ENCODE measurements around the gene ARTN. TPM values are rescaled to one million over a fixed set of nuclear protein-coding genes. Genes with fewer than 3 reads are reported as not detected.

Gene ARTN
- total and polyA plus RNA-seq, 2 experiments from 2014 or later, result 2.1 TPM; not detected in 1

DNA sequence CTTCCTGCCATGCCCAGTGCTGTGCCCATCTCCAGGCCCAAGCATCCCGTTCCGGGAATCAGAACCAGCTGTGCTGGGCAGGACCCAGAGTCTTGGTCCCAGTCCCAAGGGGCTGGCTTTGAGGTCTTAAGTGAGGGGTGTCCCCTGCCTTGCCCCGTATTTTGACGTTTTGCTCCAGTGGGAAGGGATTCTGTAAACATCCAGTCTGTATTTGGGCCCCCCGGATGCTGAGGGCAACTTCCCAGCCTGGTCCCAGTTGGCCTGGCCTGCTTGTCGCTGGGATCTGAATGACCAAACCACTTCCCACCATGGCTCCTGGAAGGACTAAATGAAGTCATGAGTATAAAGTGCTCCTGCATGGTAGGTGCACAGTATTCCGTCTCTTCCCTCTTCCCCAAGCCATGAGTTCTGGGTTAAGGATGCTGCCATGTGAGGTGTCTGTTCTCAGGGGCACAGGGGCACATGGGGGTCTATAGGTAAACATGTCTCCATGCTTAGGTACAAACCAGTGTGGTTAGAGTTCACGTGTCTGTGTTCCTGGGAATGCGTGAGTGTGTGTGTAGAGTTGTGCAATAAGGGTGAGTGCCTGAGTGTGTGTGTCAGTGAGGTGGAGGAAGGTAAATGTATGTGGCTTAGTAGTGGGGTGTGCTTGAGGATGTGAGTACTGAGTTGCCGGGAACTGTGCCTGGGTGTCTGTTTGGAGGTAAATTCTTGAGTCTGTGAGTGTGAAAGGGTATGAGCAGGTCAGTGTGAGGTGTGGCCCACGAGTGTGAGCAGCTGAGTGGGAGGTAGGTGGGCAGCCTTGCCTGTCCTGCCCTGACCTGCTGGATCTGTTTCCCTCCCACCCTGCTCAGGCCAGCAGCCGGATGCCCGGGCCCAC, 46.9 kb downstream of the ARTN start:
- Histone ChIP-seq H2AFZ (no peak overlapping the region), H3K4me1 (ENCODE audit: insufficient read depth) (peaks cover 35% of the 10 kb centered on the region), H3K36me3 (replicated peaks; ENCODE audit: insufficient read depth, low read depth) (no peaks in the 10 kb centered on the region), H3K4me3 (no peak overlapping the region), H3K4me2 (peak overlapping the region; percentile 99), H4K20me1 (ENCODE audit: insufficient read depth, poor library complexity, severe bottlenecking) (peaks cover 28% of the 10 kb centered on the region), H3K79me2 (peaks cover 47% of the 10 kb centered on the region), H3K9me2 (replicated peaks; ENCODE audit: insufficient read depth) (no peaks in the 10 kb centered on the region), H3K27ac (peak overlapping the region; percentile 79), H3K9me3 (ENCODE audit: low read depth) (no peaks in the 10 kb centered on the region), H3K27me3 (no peaks in the 10 kb centered on the region)
- WGBS (ENCODE audit: low lambda C conversion rate, missing lambda C conversion rate), result 72% methylated on average over 13 of the region's 13 CpGs
- no peak for DNase-seq (ENCODE audit: low spot score)
- TF ChIP-seq EZH2phosphoT487 (IDR thresholded peaks at IDR 0.05; ENCODE audit: low read depth, severe bottlenecking, unreplicated experiment), result no peak
- TF ChIP-seq, protein P1, sequence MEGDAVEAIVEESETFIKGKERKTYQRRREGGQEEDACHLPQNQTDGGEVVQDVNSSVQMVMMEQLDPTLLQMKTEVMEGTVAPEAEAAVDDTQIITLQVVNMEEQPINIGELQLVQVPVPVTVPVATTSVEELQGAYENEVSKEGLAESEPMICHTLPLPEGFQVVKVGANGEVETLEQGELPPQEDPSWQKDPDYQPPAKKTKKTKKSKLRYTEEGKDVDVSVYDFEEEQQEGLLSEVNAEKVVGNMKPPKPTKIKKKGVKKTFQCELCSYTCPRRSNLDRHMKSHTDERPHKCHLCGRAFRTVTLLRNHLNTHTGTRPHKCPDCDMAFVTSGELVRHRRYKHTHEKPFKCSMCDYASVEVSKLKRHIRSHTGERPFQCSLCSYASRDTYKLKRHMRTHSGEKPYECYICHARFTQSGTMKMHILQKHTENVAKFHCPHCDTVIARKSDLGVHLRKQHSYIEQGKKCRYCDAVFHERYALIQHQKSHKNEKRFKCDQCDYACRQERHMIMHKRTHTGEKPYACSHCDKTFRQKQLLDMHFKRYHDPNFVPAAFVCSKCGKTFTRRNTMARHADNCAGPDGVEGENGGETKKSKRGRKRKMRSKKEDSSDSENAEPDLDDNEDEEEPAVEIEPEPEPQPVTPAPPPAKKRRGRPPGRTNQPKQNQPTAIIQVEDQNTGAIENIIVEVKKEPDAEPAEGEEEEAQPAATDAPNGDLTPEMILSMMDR (IDR thresholded peaks at IDR 0.05; ENCODE audit: poor library complexity), result no peak
- TF ChIP-seq EZH2 (IDR thresholded peaks at IDR 0.05; ENCODE audit: borderline replicate concordance), result no peak

DNA sequence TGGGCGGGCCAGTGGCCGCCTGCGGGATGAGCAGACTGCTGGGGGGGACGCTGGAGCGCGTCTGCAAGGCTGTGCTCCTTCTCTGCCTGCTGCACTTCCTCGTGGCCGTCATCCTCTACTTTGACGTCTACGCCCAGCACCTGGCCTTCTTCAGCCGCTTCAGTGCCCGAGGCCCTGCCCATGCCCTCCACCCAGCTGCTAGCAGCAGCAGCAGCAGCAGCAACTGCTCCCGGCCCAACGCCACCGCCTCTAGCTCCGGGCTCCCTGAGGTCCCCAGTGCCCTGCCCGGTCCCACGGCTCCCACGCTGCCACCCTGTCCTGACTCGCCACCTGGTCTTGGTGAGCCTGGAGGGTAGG, 47.5 kb downstream of the ARTN start:
- Histone ChIP-seq H3K4me2 (peak overlapping the region; percentile 99), H3K36me3 (replicated peaks; ENCODE audit: insufficient read depth, low read depth) (no peaks in the 10 kb centered on the region), H4K20me1 (ENCODE audit: insufficient read depth, poor library complexity, severe bottlenecking) (peaks cover 21% of the 10 kb centered on the region), H2AFZ (no peak overlapping the region), H3K27me3 (no peaks in the 10 kb centered on the region), H3K9me3 (ENCODE audit: low read depth) (no peaks in the 10 kb centered on the region), H3K27ac (no peak overlapping the region), H3K9me2 (replicated peaks; ENCODE audit: insufficient read depth) (no peaks in the 10 kb centered on the region), H3K4me3 (no peak overlapping the region), H3K4me1 (ENCODE audit: insufficient read depth) (peaks cover 29% of the 10 kb centered on the region), H3K79me2 (peaks cover 40% of the 10 kb centered on the region)
- WGBS (ENCODE audit: low lambda C conversion rate, missing lambda C conversion rate), result 90% methylated on average over 20 of the region's 20 CpGs
- TF ChIP-seq, protein P1 (IDR thresholded peaks at IDR 0.05; ENCODE audit: poor library complexity), result no peak
- TF ChIP-seq EZH2 (IDR thresholded peaks at IDR 0.05; ENCODE audit: borderline replicate concordance), result no peak
- no peak for TF ChIP-seq EZH2phosphoT487 (IDR thresholded peaks at IDR 0.05; ENCODE audit: low read depth, severe bottlenecking, unreplicated experiment)
- DNase-seq (ENCODE audit: low spot score), result no peak

DNA sequence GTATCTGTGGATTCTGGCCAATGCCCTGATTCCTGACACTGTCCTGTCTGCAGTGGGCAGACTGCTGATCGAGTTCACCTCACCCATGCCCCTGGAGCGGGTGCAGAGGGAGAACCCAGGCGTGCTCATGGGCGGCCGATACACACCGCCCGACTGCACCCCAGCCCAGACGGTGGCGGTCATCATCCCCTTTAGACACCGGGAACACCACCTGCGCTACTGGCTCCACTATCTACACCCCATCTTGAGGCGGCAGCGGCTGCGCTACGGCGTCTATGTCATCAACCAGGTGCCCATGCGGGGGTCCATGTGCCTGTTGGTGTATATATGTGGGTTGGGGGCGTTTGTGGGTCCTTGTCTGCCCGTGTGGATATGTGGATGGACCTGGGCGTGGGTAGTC, 48.0 kb downstream of the ARTN start:
- Histone ChIP-seq H3K4me1 (ENCODE audit: insufficient read depth) (peaks cover 28% of the 10 kb centered on the region), H3K4me3 (no peak overlapping the region), H3K36me3 (replicated peaks; ENCODE audit: insufficient read depth, low read depth) (no peaks in the 10 kb centered on the region), H4K20me1 (ENCODE audit: insufficient read depth, poor library complexity, severe bottlenecking) (peaks cover 17% of the 10 kb centered on the region), H2AFZ (no peak overlapping the region), H3K9me3 (ENCODE audit: low read depth) (no peaks in the 10 kb centered on the region), H3K4me2 (no peak overlapping the region), H3K79me2 (peaks cover 35% of the 10 kb centered on the region), H3K27ac (no peak overlapping the region), H3K27me3 (no peaks in the 10 kb centered on the region), H3K9me2 (replicated peaks; ENCODE audit: insufficient read depth) (no peaks in the 10 kb centered on the region)
- 99% methylated on average over 20 of the region's 20 CpGs for WGBS (ENCODE audit: low lambda C conversion rate, missing lambda C conversion rate)
- DNase-seq (ENCODE audit: low spot score), result no peak
- TF ChIP-seq EZH2 (IDR thresholded peaks at IDR 0.05; ENCODE audit: borderline replicate concordance) (no peak), EZH2phosphoT487 (IDR thresholded peaks at IDR 0.05; ENCODE audit: low read depth, severe bottlenecking, unreplicated experiment) (no peak)
- TF ChIP-seq, protein P1 (IDR thresholded peaks at IDR 0.05; ENCODE audit: poor library complexity), result no peak
